Retinal pigment epithelial cell (primary cell): ENCODE data around the gene SDHA.

ENCODE experiments used
- DNase-seq: peaks from one replicate; pipeline ENCODE4 v3.0.0-alpha.2; 2010; ENCODE audit warnings: low read depth
- H3K4me3 ChIP-seq: 2 replicates; pipeline ENCODE4 v1.5.1; 2011; ENCODE audit warnings: mild to moderate bottlenecking, low read length, control low read depth, moderate library complexity
- CTCF ChIP-seq: conservative IDR thresholded peaks from 2 replicates; pipeline ENCODE4 v1.5.1; 2011; ENCODE audit warnings: low read depth, low read length, control low read depth, inconsistent platforms

The SDHA gene

GRCh38 chr5:197892-198489 is 20.1 kb upstream of the SDHA start:
- H3K4me3 ChIP-seq: no peak overlapping the region
- no peak for DNase-seq
- TF ChIP-seq CTCF: no peak

GRCh38 chr5:198516-199196 is 19.5 kb upstream of the SDHA start:
- H3K4me3 ChIP-seq: no peak overlapping the region
- DNase-seq: no peak
- TF ChIP-seq CTCF: no peak

GRCh38 chr5:199197-199949 is 18.7 kb upstream of the SDHA start:
- no peak for DNase-seq
- no peak for TF ChIP-seq CTCF

GRCh38 chr5:199950-200645 is 18.0 kb upstream of the SDHA start:
- H3K4me3 ChIP-seq: no peak overlapping the region
- no peak for TF ChIP-seq CTCF
- no peak for DNase-seq

More at GRCh38 chr5:199197-199949, 18.7 kb upstream of the SDHA start:
- no peak overlapping the region for H3K4me3 ChIP-seq

GRCh38 chr5:200985-201384 is 17.1 kb upstream of the SDHA start:
- H3K4me3 ChIP-seq: no peak overlapping the region
- DNase-seq: no peak
- no peak for TF ChIP-seq CTCF

GRCh38 chr5:201672-202071 is 16.4 kb upstream of the SDHA start:
- TF ChIP-seq CTCF: no peak
- no peak for DNase-seq
- no peak overlapping the region for H3K4me3 ChIP-seq
